Activated CD8-positive, alpha-beta memory T cell treated with anti-CD3 and anti-CD28 coated beads for 1 hour (primary cell): ENCODE data around the gene TAGAP.

Experiments
- DNase-seq, 2 donors: peaks; one replicate each; pipeline ENCODE4 v3.0.0-alpha.2; 2020; ENCODE audit warnings: low read depth in 1 of 2; ENCODE audit errors: extremely low read depth in 1 of 2

Gene TAGAP

GRCh38 chr6:159071843-159072769 lies 27.3 kb upstream of the TAGAP start:
- no peak for DNase-seq

- no peak for DNase-seq
These were observed 24.2 kb upstream of the TAGAP start for GRCh38 chr6:159068904-159069578.

GRCh38 chr6:159067334-159067733 lies 22.5 kb upstream of the TAGAP start:
- DNase-seq = no peak

GRCh38 chr6:159066483-159066882 lies 21.7 kb upstream of the TAGAP start:
- DNase-seq = no peak

GRCh38 chr6:159065759-159066329 lies 21.1 kb upstream of the TAGAP start:
- DNase-seq = no peak

- no peak for DNase-seq
These were observed 20.3 kb upstream of the TAGAP start for GRCh38 chr6:159065091-159065490.

GRCh38 chr6:159064477-159064876 lies 19.7 kb upstream of the TAGAP start:
- no peak for DNase-seq

GRCh38 chr6:159063549-159063948 lies 18.8 kb upstream of the TAGAP start:
- no peak for DNase-seq

GRCh38 chr6:159062976-159063375 lies 18.2 kb upstream of the TAGAP start:
- DNase-seq = no peak

- no peak for DNase-seq
These were observed 17.8 kb upstream of the TAGAP start for GRCh38 chr6:159062564-159062945.

- DNase-seq = no peak
These were observed 17.2 kb upstream of the TAGAP start for GRCh38 chr6:159061805-159062563.

- DNase-seq = no peak
These were observed 16.4 kb upstream of the TAGAP start for GRCh38 chr6:159061146-159061545.

- DNase-seq = no peak
These were observed 15.2 kb upstream of the TAGAP start for GRCh38 chr6:159059885-159060506.

GRCh38 chr6:159059141-159059540 lies 14.3 kb upstream of the TAGAP start:
- no peak for DNase-seq

GRCh38 chr6:159056899-159057298 lies 12.1 kb upstream of the TAGAP start:
- DNase-seq = no peak

GRCh38 chr6:159056432-159056831 lies 11.6 kb upstream of the TAGAP start:
- DNase-seq = no peak

- DNase-seq = no peak
These were observed 11.2 kb upstream of the TAGAP start for GRCh38 chr6:159056003-159056402.

GRCh38 chr6:159053781-159054398 lies 9.1 kb upstream of the TAGAP start:
- no peak for DNase-seq

- no peak for DNase-seq
These were observed 7.9 kb upstream of the TAGAP start for GRCh38 chr6:159052720-159053119.
